H1 (cell line): ENCODE measurements around the gene PPP1R2B. TPM values are rescaled to one million over a fixed set of nuclear protein-coding genes. Genes with fewer than 3 reads are reported as not detected.

Experiments used
- CTCF ChIA-PET: fragments of 300-600 bp; sonication (Branson Sonifier 250); formaldehyde crosslinking; loops from one replicate; lab custom pipeline; 2021; ENCODE audit not compliant: partially characterized antibody; lab: Charles Lee
- POLR2A ChIA-PET: fragments of 300-600 bp; sonication (Branson Sonifier 250); formaldehyde crosslinking; loops from one replicate; lab custom pipeline; 2021; ENCODE audit warnings: inconsistent platforms; ENCODE audit not compliant: partially characterized antibody; lab: Charles Lee
- DNase-seq, 2 experiments: peaks; one replicate each; pipeline versions ENCODE4 v3.0.0 to v3.0.0-alpha.2; 2010 to 2022; ENCODE audit warnings: low spot score in 2 of 2, low read depth in 1 of 2, mixed read lengths in 1 of 2
- FAIRE-seq: peaks from 2 replicates; lab custom pipeline; 2011; peaks lifted over from hg19 to GRCh38; lab: Jason Lieb, UNC
- H2AFZ ChIP-seq: 2 replicates; pipeline ENCODE4 v1.8.1; 2012; ENCODE audit warnings: low read length, inconsistent platforms
- H2AK5ac ChIP-seq: 2 replicates; pipeline ENCODE4 v1.6.1; 2013; ENCODE audit warnings: low read depth, low read length
- H2BK120ac ChIP-seq: replicated peaks from 2 replicates; pipeline ENCODE3; 2013; ENCODE audit warnings: low read depth, low read length, inconsistent platforms
- H2BK12ac ChIP-seq: 2 replicates; pipeline ENCODE4 v1.6.1; 2013; ENCODE audit warnings: low read depth, low read length
- H2BK15ac ChIP-seq: 2 replicates; pipeline ENCODE4 v1.6.1; 2013; ENCODE audit warnings: low read length
- H2BK20ac ChIP-seq: 2 replicates; pipeline ENCODE4 v1.6.1; 2013; ENCODE audit warnings: low read length
- H2BK5ac ChIP-seq: 2 replicates; pipeline ENCODE4 v1.6.1; 2013; ENCODE audit warnings: low read depth, low read length
- H3K14ac ChIP-seq: 2 replicates; pipeline ENCODE4 v1.6.1; 2013; ENCODE audit warnings: inconsistent platforms; ENCODE audit not compliant: insufficient read length
- H3K18ac ChIP-seq: 2 replicates; pipeline ENCODE4 v1.6.1; 2013; ENCODE audit warnings: low read length; ENCODE audit errors: extremely low read depth
- H3K23ac ChIP-seq: 2 replicates; pipeline ENCODE4 v1.6.1; 2013; ENCODE audit warnings: inconsistent platforms; ENCODE audit not compliant: insufficient read length
- H3K23me2 ChIP-seq: 2 replicates; pipeline ENCODE4 v1.6.1; 2013; ENCODE audit warnings: low read depth, low read length
- H3K27ac ChIP-seq: 2 replicates; pipeline ENCODE4 v1.6.1; 2011; ENCODE audit warnings: low read depth, low read length, inconsistent platforms
- H3K27me3 ChIP-seq, 4 experiments: replicated peaks in 1 of 4; 1 replicate in 1 of 4; 2 replicates in 3 of 4; pipeline versions ENCODE4 v1.6.1 to v1.8.1; 2011 to 2013; ENCODE audit warnings: low read length in 3 of 4, mild to moderate bottlenecking in 3 of 4, inconsistent platforms in 2 of 4, mixed read lengths in 2 of 4, moderate library complexity in 1 of 4; ENCODE audit not compliant: control insufficient read depth in 3 of 4, insufficient read depth in 3 of 4; ENCODE audit errors: extremely low read depth in 1 of 4
- H3K36me3 ChIP-seq, 4 experiments: 2 replicates each; pipeline versions ENCODE4 v1.6.1 to v1.8.1; 2011 to 2013; ENCODE audit warnings: mild to moderate bottlenecking in 4 of 4, low read length in 3 of 4, moderate library complexity in 2 of 4, control low read depth in 1 of 4, inconsistent platforms in 1 of 4; ENCODE audit not compliant: insufficient read depth in 4 of 4, control insufficient read depth in 2 of 4
- H3K4ac ChIP-seq: replicated peaks from 2 replicates; pipeline ENCODE3; 2013; ENCODE audit warnings: low read length, low read depth, mixed read lengths, inconsistent platforms; ENCODE audit not compliant: insufficient read length
- H3K4me1 ChIP-seq, 4 experiments: replicated peaks in 1 of 4; 1 replicate in 1 of 4; 2 replicates in 3 of 4; pipeline versions ENCODE4 v1.6.1 to v1.8.1; 2011 to 2013; ENCODE audit warnings: low read length in 3 of 4, inconsistent platforms in 2 of 4, mixed read lengths in 1 of 4; ENCODE audit not compliant: insufficient read depth in 4 of 4, control insufficient read depth in 3 of 4
- H3K4me2 ChIP-seq, 2 experiments: 2 replicates each; pipeline versions ENCODE4 v1.6.1 to v1.8.1; 2011 to 2013; ENCODE audit warnings: low read depth in 2 of 2, low read length in 2 of 2, control low read depth in 1 of 2, inconsistent platforms in 1 of 2, mild to moderate bottlenecking in 1 of 2; ENCODE audit not compliant: insufficient read depth in 1 of 2
- H3K4me3 ChIP-seq, 4 experiments: fragments of 200-600, 300-600 bp in 1 of 4; sonication (generic), shearing (Covaris generic), sonication (Bioruptor Twin) in 1 of 4; 2 replicates each; pipeline versions ENCODE4 v1.5.1 to v1.8.1; 2011 to 2016; ENCODE audit warnings: low read length in 4 of 4, low read depth in 3 of 4, control low read depth in 2 of 4, inconsistent platforms in 2 of 4, mild to moderate bottlenecking in 2 of 4, mixed read lengths in 1 of 4, moderate library complexity in 1 of 4; ENCODE audit not compliant: insufficient read depth in 2 of 4; ENCODE audit errors: extremely low read depth in 1 of 4
- H3K56ac ChIP-seq: replicated peaks from 2 replicates; pipeline ENCODE3; 2013; ENCODE audit warnings: low read depth, mild to moderate bottlenecking, mixed read lengths, low read length, inconsistent platforms; ENCODE audit not compliant: insufficient read length
- H3K79me1 ChIP-seq: 2 replicates; pipeline ENCODE4 v1.6.1; 2013; ENCODE audit warnings: low read depth, low read length, control low read depth
- H3K79me2 ChIP-seq, 2 experiments: 2 replicates each; pipeline versions ENCODE4 v1.6.1 to v1.8.1; 2012 to 2013; ENCODE audit warnings: low read length in 2 of 2, mild to moderate bottlenecking in 2 of 2, inconsistent platforms in 1 of 2; ENCODE audit not compliant: insufficient read depth in 2 of 2, control insufficient read depth in 1 of 2
- H3K9ac ChIP-seq, 4 experiments: replicated peaks in 1 of 4; 1 replicate in 1 of 4; 2 replicates in 3 of 4; pipeline versions ENCODE4 v1.6.1 to v1.8.1; 2011 to 2013; ENCODE audit warnings: low read depth in 3 of 4, low read length in 3 of 4, control low read depth in 2 of 4, mild to moderate bottlenecking in 2 of 4, moderate library complexity in 2 of 4, inconsistent platforms in 1 of 4; ENCODE audit errors: extremely low read depth in 1 of 4
- H3K9me3 ChIP-seq, 2 experiments: 2 replicates each; pipeline versions ENCODE4 v1.6.1 to v1.8.1; 2012 to 2013; ENCODE audit warnings: mild to moderate bottlenecking in 2 of 2, moderate library complexity in 2 of 2, control low read depth in 1 of 2, inconsistent platforms in 1 of 2, low read depth in 1 of 2, low read length in 1 of 2, mixed read lengths in 1 of 2; ENCODE audit not compliant: insufficient read depth in 2 of 2
- H4K20me1 ChIP-seq, 2 experiments: replicated peaks in 1 of 2; 2 replicates each; pipeline versions ENCODE3 to v1.8.1; 2011 to 2013; ENCODE audit warnings: inconsistent platforms in 2 of 2, low read length in 2 of 2, mild to moderate bottlenecking in 1 of 2; ENCODE audit not compliant: insufficient read depth in 2 of 2, control insufficient read depth in 1 of 2
- H4K5ac ChIP-seq: 2 replicates; pipeline ENCODE4 v1.6.1; 2013; ENCODE audit warnings: low read length, low read depth, mixed read lengths, inconsistent platforms; ENCODE audit not compliant: insufficient read length
- H4K8ac ChIP-seq: 2 replicates; pipeline ENCODE4 v1.8.0; 2013; ENCODE audit warnings: mild to moderate bottlenecking, moderate library complexity, low read length, inconsistent platforms; ENCODE audit not compliant: insufficient read depth; ENCODE audit errors: extremely low read depth
- H4K91ac ChIP-seq: replicated peaks from 2 replicates; pipeline ENCODE3; 2013; ENCODE audit warnings: low read length, mixed read lengths, inconsistent platforms; ENCODE audit not compliant: insufficient read length
- ATF2 ChIP-seq: IDR thresholded peaks from 2 replicates; pipeline ENCODE4 v1.6.1; 2012; ENCODE audit warnings: low read length, inconsistent platforms
- BACH1 ChIP-seq: IDR thresholded peaks from 2 replicates; pipeline ENCODE4 v1.6.1; 2012; ENCODE audit warnings: low read length, improper control_type of control experiment
- CBX8 ChIP-seq: fragments of 300-800, 300-1000 bp; sonication (generic); IDR thresholded peaks from 2 replicates; pipeline ENCODE4 v1.7.1; 2016; ENCODE audit warnings: low read depth, low read length, borderline replicate concordance
- CTCF ChIP-seq, 3 experiments: IDR thresholded peaks; 1 replicate in 2 of 3; 2 replicates in 1 of 3; pipeline versions ENCODE4 v1.5.1 to v1.6.1; 2011; ENCODE audit warnings: low read length in 3 of 3, mild to moderate bottlenecking in 3 of 3, inconsistent platforms in 2 of 3, low read depth in 1 of 3, moderate library complexity in 1 of 3; ENCODE audit not compliant: insufficient read depth in 1 of 3; ENCODE audit errors: control extremely low read depth in 1 of 3
- EGR1 ChIP-seq: IDR thresholded peaks from 2 replicates; pipeline ENCODE4 v1.6.1; 2011; ENCODE audit warnings: low read depth, low read length, borderline replicate concordance
- HDAC6 ChIP-seq: IDR thresholded peaks from one replicate; pipeline ENCODE4 v1.7.1; 2012; ENCODE audit warnings: low read depth, mild to moderate bottlenecking, inconsistent platforms, low read length, moderate library complexity
- KDM5A ChIP-seq: fragments of 200-600 bp; IDR thresholded peaks from 2 replicates; pipeline ENCODE4 v1.7.1; 2012; ENCODE audit warnings: mild to moderate bottlenecking, low read length, inconsistent platforms, mixed read lengths
- NRF1 ChIP-seq: IDR thresholded peaks from 2 replicates; pipeline ENCODE4 v1.6.1; 2011; ENCODE audit warnings: mild to moderate bottlenecking, low read depth, low read length, improper control_type of control experiment
- PHF8 ChIP-seq: fragments of 200-600 bp; sonication (generic); conservative IDR thresholded peaks from 2 replicates; pipeline ENCODE4 v1.7.1; 2012; ENCODE audit warnings: low read depth, mild to moderate bottlenecking, inconsistent platforms, low read length, moderate library complexity
- TBP ChIP-seq: IDR thresholded peaks from 2 replicates; pipeline ENCODE4 v1.6.1; 2011; ENCODE audit warnings: low read depth, low read length, improper control_type of control experiment
- TCF12 ChIP-seq: IDR thresholded peaks from 2 replicates; pipeline ENCODE4 v1.6.1; 2011; ENCODE audit warnings: low read depth, mild to moderate bottlenecking, low read length
- polyA plus RNA-seq, 7 experiments: library from polyadenylated mRNA; depleted of rRNA in 3 of 7; stranded (reverse) in 5 of 7; unstranded in 2 of 7; fragments of >200 nt in 5 of 7; fragments of 200-250 nt in 2 of 7; gene quantifications; 1 replicate in 5 of 7; 2 replicates in 1 of 7; 4 replicates in 1 of 7; pipeline versions ENCODE4 v1.2.1 to v1.2.3, GENCODE V29; 2011 to 2013; ENCODE audit warnings: missing spikeins in 2 of 7, mixed read lengths in 2 of 7
- total RNA-seq: library from RNA; stranded (reverse); fragmentation: NEBNext Ultra II Directional; extraction: Animal tissue kit (Norgen Biotek cat#: 25700); gene quantifications from 2 replicates; pipeline ENCODE4 v1.2.1, GENCODE V29; 2021

PPP1R2B gene
- total and polyA plus RNA-seq, 2 of the 8 experiments (the other 6 are each of a cell fraction or from before 2014, with no cell fraction given), result not detected

GRCh38 chr5:156841737-156842136 is 8.4 kb upstream of the PPP1R2B start:
- no peaks in the 10 kb centered on the region for H3K4me1 ChIP-seq
- no peak overlapping the region for H3K4ac ChIP-seq
- no peak overlapping the region for H2AK5ac ChIP-seq
- no peak overlapping the region for H2BK12ac ChIP-seq
- H4K20me1 ChIP-seq, result no peaks in the 10 kb centered on the region
- H3K9me3 ChIP-seq, result no peaks in the 10 kb centered on the region
- H3K23me2 ChIP-seq, result no peaks in the 10 kb centered on the region
- TF ChIP-seq EGR1 (no peak), CTCF (IDR thresholded peaks at IDR 0.05; ENCODE audit: control extremely low read depth in 1 of 3, insufficient read depth in 1 of 3, low read depth in 1 of 3, low read length in 3 of 3) (no peak), BACH1 (no peak), TCF12 (no peak), HDAC6 (no peak), PHF8 (no peak), TBP (no peak), KDM5A (no peak), ATF2 (no peak), CBX8 (no peak), NRF1 (no peak)
- no peak overlapping the region for H3K4me3 ChIP-seq
- H4K91ac ChIP-seq, result no peak overlapping the region
- no peak overlapping the region for H2BK15ac ChIP-seq
- no peaks in the 10 kb centered on the region for H3K36me3 ChIP-seq
- no peak overlapping the region for H3K14ac ChIP-seq
- H3K27me3 ChIP-seq, result no peaks in the 10 kb centered on the region
- no peaks in the 10 kb centered on the region for H3K79me1 ChIP-seq
- no peak overlapping the region for H4K5ac ChIP-seq
- no peak overlapping the region for H2BK20ac ChIP-seq
- POLR2A ChIA-PET, result no interaction called here
- DNase-seq (no peak), FAIRE-seq (no peak)
- no peak overlapping the region for H3K9ac ChIP-seq
- H2BK120ac ChIP-seq, result no peak overlapping the region
- no peak overlapping the region for H3K23ac ChIP-seq
- no peak overlapping the region for H3K27ac ChIP-seq
- no peaks in the 10 kb centered on the region for H3K79me2 ChIP-seq
- H2AFZ ChIP-seq, result no peak overlapping the region
- no peak overlapping the region for H3K56ac ChIP-seq
- H2BK5ac ChIP-seq, result no peak overlapping the region
- no peak overlapping the region for H3K4me2 ChIP-seq
- no peak overlapping the region for H4K8ac ChIP-seq
- no peak overlapping the region for H3K18ac ChIP-seq
- CTCF ChIA-PET, result interaction anchor here (1.1 to 1.7 kb wide), 3 partner anchors 21 to 93 kb away, joined by 4 read pairs; no protein-coding TSS in a partner anchor
